PC-3 (cell line): ENCODE results near the gene NREP. TPM values are rescaled to one million over a fixed set of nuclear protein-coding genes. Genes with fewer than 3 reads are reported as not detected.

Experiments
- ATAC-seq: fragments of 200-7000 bp; cut with Tn5 transposase; 2 replicates; pipeline ENCODE4 v1.9.1; 2020; ENCODE audit warnings: mild to moderate bottlenecking, moderate library complexity
- BruUV-seq: library from RNA; stranded (reverse); fragments of 400-500 nt; replicated peaks from 2 replicates; lab custom pipeline; 2021; lab: Mats Ljungman, UMichigan
- CTCF ChIA-PET: fragments of 300-600 bp; sonication (Branson Sonifier 250); formaldehyde crosslinking; loops from one replicate; lab custom pipeline; 2022; ENCODE audit warnings: antibody characterized with exemption; lab: Charles Lee
- POLR2A ChIA-PET: fragments of 300-600 bp; sonication (Branson Sonifier 250); formaldehyde crosslinking; loops from one replicate; lab custom pipeline; 2022; ENCODE audit warnings: antibody characterized with exemption; ENCODE audit not compliant: unreplicated experiment; lab: Charles Lee
- DNase-seq: peaks from one replicate; pipeline ENCODE4 v3.0.0-alpha.2; 2015
- H2AFZ ChIP-seq: fragments of 300-600 bp; sonication (generic); 2 replicates; pipeline ENCODE4 v1.6.0; 2016; ENCODE audit warnings: antibody characterized with exemption, low read length
- H3F3A ChIP-seq: fragments of 300-600 bp; sonication (generic); one replicate; pipeline ENCODE4 v1.6.0; 2017; ENCODE audit warnings: antibody characterized with exemption, low read length, control low read depth, mild to moderate bottlenecking; ENCODE audit not compliant: unreplicated experiment
- H3K27ac ChIP-seq: fragments of 300-600 bp; sonication (generic); 2 replicates; pipeline ENCODE4 v1.5.1; 2016; ENCODE audit warnings: mild to moderate bottlenecking, low read length
- H3K27me3 ChIP-seq: fragments of 300-600 bp; sonication (generic); 2 replicates; pipeline ENCODE4 v1.6.1; 2016; ENCODE audit warnings: low read length, mixed read lengths
- H3K36me3 ChIP-seq: fragments of 300-600 bp; sonication (generic); 2 replicates; pipeline ENCODE4 v1.6.1; 2016; ENCODE audit warnings: low read depth, mixed run types, low read length, mixed read lengths
- H3K4me1 ChIP-seq: fragments of 300-600 bp; sonication (generic); 2 replicates; pipeline ENCODE4 v1.5.1; 2016; ENCODE audit warnings: low read length; ENCODE audit not compliant: insufficient read depth
- H3K4me2 ChIP-seq: fragments of 300-600 bp; sonication (generic); 2 replicates; pipeline ENCODE4 v1.6.0; 2016; ENCODE audit warnings: low read length
- H3K4me3 ChIP-seq: fragments of 300-600 bp; sonication (generic); 2 replicates; pipeline ENCODE4 v1.5.1; 2016; ENCODE audit warnings: mild to moderate bottlenecking, low read length, mixed read lengths
- H3K79me2 ChIP-seq: fragments of 300-600 bp; sonication (generic); 2 replicates; pipeline ENCODE4 v1.6.1; 2017; ENCODE audit warnings: low read length, mixed read lengths
- H3K9ac ChIP-seq: fragments of 300-600 bp; sonication (generic); 2 replicates; pipeline ENCODE4 v1.6.0; 2016; ENCODE audit warnings: mild to moderate bottlenecking, low read length
- H3K9me2 ChIP-seq: fragments of 300-600 bp; sonication (generic); replicated peaks from 2 replicates; pipeline ENCODE4 v1.6.1; 2016; ENCODE audit warnings: mixed run types, low read length, mixed read lengths
- H3K9me3 ChIP-seq: fragments of 300-600 bp; sonication (generic); 2 replicates; pipeline ENCODE4 v1.6.1; 2016; ENCODE audit warnings: low read length, mixed read lengths
- H4K20me1 ChIP-seq: fragments of 300-600 bp; sonication (generic); 2 replicates; pipeline ENCODE4 v1.6.1; 2016; ENCODE audit warnings: low read length, mixed read lengths
- EZH2 ChIP-seq: fragments of 300-600 bp; sonication (generic); IDR thresholded peaks from one replicate; pipeline ENCODE4 v1.6.1; 2017; ENCODE audit warnings: antibody characterized with exemption, mild to moderate bottlenecking, low read length; ENCODE audit not compliant: unreplicated experiment
- EZH2phosphoT487 ChIP-seq: fragments of 300-600 bp; sonication (generic); IDR thresholded peaks from 2 replicates; pipeline ENCODE4 v1.6.1; 2018; ENCODE audit warnings: mild to moderate bottlenecking, antibody characterized with exemption, low read length, borderline replicate concordance
- intact Hi-C: fragments of 100-400 bp; cut with micrococcal nuclease; formaldehyde crosslinking; loops from 2 replicates; pipeline ENCODE4 v1.9.0; 2023
- total RNA-seq: library from RNA; depleted of rRNA; stranded (reverse); fragments of >200 nt; gene quantifications from 2 replicates; pipeline ENCODE4 v1.2.3, GENCODE V29; 2014
- TF ChIP-seq, protein P1 (sequence below): fragments of 300-600 bp; sonication (generic); conservative IDR thresholded peaks from 2 replicates; pipeline ENCODE4 v1.5.1; 2017; ENCODE audit warnings: antibody characterized with exemption, low read depth, mild to moderate bottlenecking, low read length

NREP gene
- total RNA-seq, 1 experiment from 2014 or later: 22.6 TPM

GRCh38 chr5:111787006-111787405 is 30.0 kb upstream of the NREP start:
- POLR2A ChIA-PET: no interaction called here

GRCh38 chr5:111784491-111785181 is 27.6 kb upstream of the NREP start:
- DNase-seq (no peak), ATAC-seq (no peak)
- POLR2A ChIA-PET: no interaction called here
- H3F3A ChIP-seq: no peaks in the 10 kb centered on the region
- H3K9me2 ChIP-seq: no peaks in the 10 kb centered on the region
- BruUV-seq: no TSS peak
- no peaks in the 10 kb centered on the region for H4K20me1 ChIP-seq
- intact Hi-C loops: no loop called here
- H2AFZ ChIP-seq: no peak overlapping the region
- H3K4me1 ChIP-seq: peaks cover 6% of the 10 kb centered on the region; the same call in 1 of the 2 replicates
- H3K4me2 ChIP-seq: no peak overlapping the region
- no peak for TF ChIP-seq EZH2
- TF ChIP-seq EZH2phosphoT487: no peak
- TF ChIP-seq, protein P1, sequence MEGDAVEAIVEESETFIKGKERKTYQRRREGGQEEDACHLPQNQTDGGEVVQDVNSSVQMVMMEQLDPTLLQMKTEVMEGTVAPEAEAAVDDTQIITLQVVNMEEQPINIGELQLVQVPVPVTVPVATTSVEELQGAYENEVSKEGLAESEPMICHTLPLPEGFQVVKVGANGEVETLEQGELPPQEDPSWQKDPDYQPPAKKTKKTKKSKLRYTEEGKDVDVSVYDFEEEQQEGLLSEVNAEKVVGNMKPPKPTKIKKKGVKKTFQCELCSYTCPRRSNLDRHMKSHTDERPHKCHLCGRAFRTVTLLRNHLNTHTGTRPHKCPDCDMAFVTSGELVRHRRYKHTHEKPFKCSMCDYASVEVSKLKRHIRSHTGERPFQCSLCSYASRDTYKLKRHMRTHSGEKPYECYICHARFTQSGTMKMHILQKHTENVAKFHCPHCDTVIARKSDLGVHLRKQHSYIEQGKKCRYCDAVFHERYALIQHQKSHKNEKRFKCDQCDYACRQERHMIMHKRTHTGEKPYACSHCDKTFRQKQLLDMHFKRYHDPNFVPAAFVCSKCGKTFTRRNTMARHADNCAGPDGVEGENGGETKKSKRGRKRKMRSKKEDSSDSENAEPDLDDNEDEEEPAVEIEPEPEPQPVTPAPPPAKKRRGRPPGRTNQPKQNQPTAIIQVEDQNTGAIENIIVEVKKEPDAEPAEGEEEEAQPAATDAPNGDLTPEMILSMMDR: no peak
- H3K4me3 ChIP-seq: no peak overlapping the region
- CTCF ChIA-PET: no interaction called here
- no peaks in the 10 kb centered on the region for H3K79me2 ChIP-seq
- no peak overlapping the region for H3K27ac ChIP-seq
- no peaks in the 10 kb centered on the region for H3K9me3 ChIP-seq
- H3K9ac ChIP-seq: no peak overlapping the region
- no peaks in the 10 kb centered on the region for H3K36me3 ChIP-seq
- no peaks in the 10 kb centered on the region for H3K27me3 ChIP-seq

More at GRCh38 chr5:111787006-111787405, 30.0 kb upstream of the NREP start:
- Histone ChIP-seq H3K27me3 (no peaks in the 10 kb centered on the region), H3K79me2 (no peaks in the 10 kb centered on the region), H4K20me1 (no peaks in the 10 kb centered on the region), H3K36me3 (no peaks in the 10 kb centered on the region), H3F3A (no peaks in the 10 kb centered on the region), H3K27ac (no peak overlapping the region), H3K9me2 (no peaks in the 10 kb centered on the region), H3K4me1 (peaks cover 6% of the 10 kb centered on the region; the same call in 1 of the 2 replicates), H2AFZ (no peak overlapping the region), H3K4me2 (no peak overlapping the region), H3K4me3 (no peak overlapping the region), H3K9ac (no peak overlapping the region), H3K9me3 (no peaks in the 10 kb centered on the region)
- CTCF ChIA-PET: no interaction called here
- TF ChIP-seq, protein P1: no peak
- TF ChIP-seq EZH2phosphoT487: no peak
- no peak for TF ChIP-seq EZH2
- ATAC-seq (no peak), DNase-seq (no peak)
- intact Hi-C loops: no loop called here
- no TSS peak for BruUV-seq

GRCh38 chr5:111783537-111783936 is 26.5 kb upstream of the NREP start:
- no peak overlapping the region for H3K4me2 ChIP-seq
- H3K36me3 ChIP-seq: no peaks in the 10 kb centered on the region
- H4K20me1 ChIP-seq: no peaks in the 10 kb centered on the region
- BruUV-seq: no TSS peak
- intact Hi-C loops: no loop called here
- CTCF ChIA-PET: no interaction called here
- H3K79me2 ChIP-seq: no peaks in the 10 kb centered on the region
- peaks cover 6% of the 10 kb centered on the region; the same call in 1 of the 2 replicates for H3K4me1 ChIP-seq
- no peaks in the 10 kb centered on the region for H3K9me3 ChIP-seq
- ATAC-seq (no peak), DNase-seq (no peak)
- H3F3A ChIP-seq: no peaks in the 10 kb centered on the region
- H3K9ac ChIP-seq: no peak overlapping the region
- H3K9me2 ChIP-seq: no peaks in the 10 kb centered on the region
- H3K4me3 ChIP-seq: no peak overlapping the region
- POLR2A ChIA-PET: no interaction called here
- H3K27ac ChIP-seq: no peak overlapping the region
- no peak overlapping the region for H2AFZ ChIP-seq
- TF ChIP-seq EZH2 (no peak), EZH2phosphoT487 (no peak)
- TF ChIP-seq, protein P1: no peak
- H3K27me3 ChIP-seq: no peaks in the 10 kb centered on the region
